ENCODE results near the gene MRPL40. TPM values are rescaled to one million over a fixed set of nuclear protein-coding genes. Genes with fewer than 3 reads are reported as not detected.
A peak's percentile ranks its signal among the peaks of the same experiment; 100 is the strongest.
"Not testable (repeated sequence)": the region's sequence is repeated elsewhere in the genome, so short reads cannot be mapped to it uniquely, and the experiment has no call there.

Gene MRPL40
- total RNA-seq, 1 donor, result 34.4 TPM

DNA sequence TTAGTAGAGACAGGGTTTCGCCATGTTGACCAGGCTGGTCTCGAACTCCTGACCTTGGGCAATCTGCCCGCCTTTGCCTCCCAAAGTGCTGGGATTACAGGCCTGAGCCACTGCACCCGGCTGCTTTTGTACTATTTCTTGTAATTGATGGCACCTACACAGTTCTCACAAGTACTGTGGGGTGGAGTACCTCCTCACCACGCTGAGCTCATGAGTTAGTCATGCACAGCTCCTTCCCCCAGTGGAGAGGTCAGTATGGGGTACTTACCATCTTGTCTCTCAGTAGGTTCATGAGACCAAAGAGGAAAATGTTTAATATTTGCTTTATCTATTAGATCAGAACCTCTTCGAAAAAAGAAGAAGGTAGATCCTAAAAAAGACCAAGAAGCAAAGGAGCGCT, 2.1 kb downstream of the MRPL40 start:
- Histone ChIP-seq H3K4me3 (ENCODE audit: insufficient read depth, low read length) (no peak overlapping the region), H3K27ac (ENCODE audit: low read depth, low read length) (no peak overlapping the region), H3K36me3 (ENCODE audit: insufficient read depth, low read length) (peaks cover 18% of the 10 kb centered on the region), H3K79me2 (ENCODE audit: insufficient read depth, low read length) (peaks cover 26% of the 10 kb centered on the region), H3K4me2 (ENCODE audit: insufficient read depth, low read length) (no peak overlapping the region), H2AFZ (ENCODE audit: low read length) (no peak overlapping the region), H3K9me3 (ENCODE audit: low read depth, low read length) (no peaks in the 10 kb centered on the region), H3K4me1 (ENCODE audit: insufficient read depth, low read length) (peaks cover 21% of the 10 kb centered on the region), H3K27me3 (ENCODE audit: insufficient read depth, low read length) (no peaks in the 10 kb centered on the region), H4K20me1 (ENCODE audit: insufficient read depth, low read length) (peaks cover 6% of the 10 kb centered on the region)
- TF ChIP-seq, protein P1, sequence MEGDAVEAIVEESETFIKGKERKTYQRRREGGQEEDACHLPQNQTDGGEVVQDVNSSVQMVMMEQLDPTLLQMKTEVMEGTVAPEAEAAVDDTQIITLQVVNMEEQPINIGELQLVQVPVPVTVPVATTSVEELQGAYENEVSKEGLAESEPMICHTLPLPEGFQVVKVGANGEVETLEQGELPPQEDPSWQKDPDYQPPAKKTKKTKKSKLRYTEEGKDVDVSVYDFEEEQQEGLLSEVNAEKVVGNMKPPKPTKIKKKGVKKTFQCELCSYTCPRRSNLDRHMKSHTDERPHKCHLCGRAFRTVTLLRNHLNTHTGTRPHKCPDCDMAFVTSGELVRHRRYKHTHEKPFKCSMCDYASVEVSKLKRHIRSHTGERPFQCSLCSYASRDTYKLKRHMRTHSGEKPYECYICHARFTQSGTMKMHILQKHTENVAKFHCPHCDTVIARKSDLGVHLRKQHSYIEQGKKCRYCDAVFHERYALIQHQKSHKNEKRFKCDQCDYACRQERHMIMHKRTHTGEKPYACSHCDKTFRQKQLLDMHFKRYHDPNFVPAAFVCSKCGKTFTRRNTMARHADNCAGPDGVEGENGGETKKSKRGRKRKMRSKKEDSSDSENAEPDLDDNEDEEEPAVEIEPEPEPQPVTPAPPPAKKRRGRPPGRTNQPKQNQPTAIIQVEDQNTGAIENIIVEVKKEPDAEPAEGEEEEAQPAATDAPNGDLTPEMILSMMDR (IDR thresholded peaks at IDR 0.05; ENCODE audit: extremely low read depth, low read depth, low read length), result no peak
- DNase-seq (ENCODE audit: insufficient read length, low spot score, missing footprints), result no peak

DNA sequence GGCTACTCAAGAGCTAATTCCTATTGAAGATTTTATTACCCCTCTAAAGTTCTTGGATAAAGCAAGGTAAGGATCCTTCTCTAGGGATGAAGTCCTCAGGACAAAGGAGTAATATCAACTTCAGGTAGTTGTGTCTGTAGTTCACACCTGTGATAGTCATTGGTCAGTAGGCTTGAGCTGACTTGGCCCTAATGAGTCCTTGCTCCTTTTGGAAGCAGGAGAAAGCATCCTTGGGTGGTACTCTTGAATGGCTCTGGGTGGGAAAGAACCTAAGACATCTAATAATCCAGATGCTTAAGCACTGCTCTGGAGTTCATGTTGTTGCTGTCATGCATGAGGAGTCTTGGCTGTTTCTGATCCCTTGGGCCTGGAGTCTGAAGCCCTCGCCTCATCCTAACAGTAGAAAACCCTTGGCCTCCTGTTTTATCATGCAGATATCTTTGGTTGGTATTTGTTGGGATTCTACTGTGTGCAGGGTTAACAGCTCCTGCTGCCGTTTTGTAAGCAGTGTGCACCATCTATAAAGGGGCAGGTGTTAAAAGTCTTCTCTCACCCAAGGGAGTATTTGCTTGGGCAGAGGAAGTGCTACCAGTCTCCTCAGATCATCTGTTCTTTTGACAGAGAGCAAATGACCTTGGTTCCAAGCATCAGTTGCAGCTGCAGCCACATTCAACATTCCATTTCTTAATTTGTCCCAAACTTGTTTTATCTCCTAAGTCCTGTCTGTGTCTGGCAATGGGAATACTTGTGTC, 2.7 kb downstream of the MRPL40 start:
- H3K79me2 ChIP-seq (ENCODE audit: insufficient read depth, low read length), result peaks cover 23% of the 10 kb centered on the region
- TF ChIP-seq, protein P1 (IDR thresholded peaks at IDR 0.05; ENCODE audit: extremely low read depth, low read depth, low read length), result no peak

DNA sequence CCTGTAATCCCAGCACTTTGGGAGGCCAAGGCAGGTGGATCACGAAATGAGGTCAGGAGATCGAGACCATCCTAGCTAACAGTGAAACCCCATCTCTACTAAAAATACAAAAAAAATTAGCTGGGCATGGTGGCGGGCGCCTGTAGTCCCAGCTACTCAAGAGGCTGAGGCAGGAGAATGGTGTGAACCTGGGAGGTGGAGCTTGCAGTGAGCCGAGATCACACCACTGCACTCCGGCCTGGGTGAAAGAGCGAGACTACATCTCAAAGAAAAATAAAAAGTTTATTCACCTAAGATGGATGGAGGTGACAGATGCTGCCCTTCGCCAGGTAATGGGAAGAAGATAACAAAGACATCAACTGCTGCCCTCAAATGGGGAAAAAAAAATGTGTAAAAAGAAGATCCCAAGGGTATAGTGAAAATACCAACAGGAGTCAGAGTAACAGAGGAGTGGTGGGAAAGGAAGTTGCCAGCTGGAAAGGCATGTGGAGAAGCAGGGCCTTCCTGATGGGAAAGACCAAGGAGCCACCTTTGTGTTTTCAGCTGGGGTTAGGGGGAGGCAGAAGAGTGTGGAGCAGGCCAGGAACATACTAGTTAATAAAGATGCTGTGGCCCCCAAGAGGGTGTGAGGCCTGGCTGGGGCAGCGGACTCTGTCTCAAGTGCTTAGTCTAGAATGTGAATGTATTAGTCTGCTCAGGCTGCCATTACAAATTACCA, 4.3 kb downstream of the MRPL40 start:
- DNase-seq (ENCODE audit: insufficient read length, low spot score, missing footprints); H3K4me1 ChIP-seq (ENCODE audit: insufficient read depth, low read length); H2AFZ ChIP-seq (ENCODE audit: low read length); H3K4me3 ChIP-seq (ENCODE audit: insufficient read depth, low read length); H3K9me3 ChIP-seq (ENCODE audit: low read depth, low read length); H3K4me2 ChIP-seq (ENCODE audit: insufficient read depth, low read length); H3K27me3 ChIP-seq (ENCODE audit: insufficient read depth, low read length); H4K20me1 ChIP-seq (ENCODE audit: insufficient read depth, low read length): not testable (repeated sequence)
- Histone ChIP-seq H3K36me3 (ENCODE audit: insufficient read depth, low read length) (peaks cover 18% of the 10 kb centered on the region), H3K79me2 (ENCODE audit: insufficient read depth, low read length) (peaks cover 24% of the 10 kb centered on the region), H3K27ac (ENCODE audit: low read depth, low read length) (peak overlapping the region; percentile 43)

More for the DNA sequence above, 2.7 kb downstream of the MRPL40 start:
- peaks cover 18% of the 10 kb centered on the region for H3K36me3 ChIP-seq (ENCODE audit: insufficient read depth, low read length)
- H3K9me3 ChIP-seq (ENCODE audit: low read depth, low read length), result no peaks in the 10 kb centered on the region
- DNase-seq (ENCODE audit: insufficient read length, low spot score, missing footprints), result no peak
- no peak overlapping the region for H2AFZ ChIP-seq (ENCODE audit: low read length)
- H3K27ac ChIP-seq (ENCODE audit: low read depth, low read length), result no peak overlapping the region
- H3K4me3 ChIP-seq (ENCODE audit: insufficient read depth, low read length), result no peak overlapping the region
- no peak overlapping the region for H3K4me2 ChIP-seq (ENCODE audit: insufficient read depth, low read length)
- H3K27me3 ChIP-seq (ENCODE audit: insufficient read depth, low read length), result no peaks in the 10 kb centered on the region
- peaks cover 4% of the 10 kb centered on the region for H4K20me1 ChIP-seq (ENCODE audit: insufficient read depth, low read length)
- peaks cover 15% of the 10 kb centered on the region for H3K4me1 ChIP-seq (ENCODE audit: insufficient read depth, low read length)

DNA sequence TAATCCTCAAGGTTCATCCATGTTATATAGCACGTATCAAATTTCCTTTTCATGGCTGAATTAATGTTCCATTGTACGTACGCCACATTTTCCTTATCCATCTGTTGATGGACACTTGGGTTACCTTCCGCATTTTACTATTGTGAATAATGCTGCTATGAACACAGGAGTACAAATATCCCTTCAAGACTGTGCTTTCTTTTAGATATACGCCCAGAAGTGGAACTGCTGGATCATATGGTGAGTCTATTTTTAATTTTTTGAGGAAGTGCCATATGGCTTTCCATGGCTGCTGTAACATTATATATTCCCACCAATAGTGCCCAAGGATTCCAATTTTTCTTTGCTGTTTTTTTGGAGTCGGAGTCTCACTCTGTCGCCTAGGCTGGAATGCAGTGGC, 6.0 kb downstream of the MRPL40 start:
- Histone ChIP-seq H3K36me3 (ENCODE audit: insufficient read depth, low read length) (peaks cover 21% of the 10 kb centered on the region), H3K79me2 (ENCODE audit: insufficient read depth, low read length) (peaks cover 38% of the 10 kb centered on the region), H3K27ac (ENCODE audit: low read depth, low read length) (no peak overlapping the region), H3K4me1 (ENCODE audit: insufficient read depth, low read length) (peaks cover 4% of the 10 kb centered on the region), H4K20me1 (ENCODE audit: insufficient read depth, low read length) (peaks cover 8% of the 10 kb centered on the region), H3K27me3 (ENCODE audit: insufficient read depth, low read length) (no peaks in the 10 kb centered on the region), H3K4me3 (ENCODE audit: insufficient read depth, low read length) (no peak overlapping the region), H3K4me2 (ENCODE audit: insufficient read depth, low read length) (no peak overlapping the region), H2AFZ (ENCODE audit: low read length) (no peak overlapping the region), H3K9me3 (ENCODE audit: low read depth, low read length) (no peaks in the 10 kb centered on the region)
- no peak for DNase-seq (ENCODE audit: insufficient read length, low spot score, missing footprints)
- TF ChIP-seq, protein P1 (IDR thresholded peaks at IDR 0.05; ENCODE audit: extremely low read depth, low read depth, low read length), result no peak
